ENCODE data around the gene DAB2IP. TPM values are rescaled to one million over a fixed set of nuclear protein-coding genes. Genes with fewer than 3 reads are reported as not detected.
A peak's percentile ranks its signal among the peaks of the same experiment; 100 is the strongest.

DAB2IP gene
- polyA plus RNA-seq, 1 donor from 2014 or later, result not detected

DNA sequence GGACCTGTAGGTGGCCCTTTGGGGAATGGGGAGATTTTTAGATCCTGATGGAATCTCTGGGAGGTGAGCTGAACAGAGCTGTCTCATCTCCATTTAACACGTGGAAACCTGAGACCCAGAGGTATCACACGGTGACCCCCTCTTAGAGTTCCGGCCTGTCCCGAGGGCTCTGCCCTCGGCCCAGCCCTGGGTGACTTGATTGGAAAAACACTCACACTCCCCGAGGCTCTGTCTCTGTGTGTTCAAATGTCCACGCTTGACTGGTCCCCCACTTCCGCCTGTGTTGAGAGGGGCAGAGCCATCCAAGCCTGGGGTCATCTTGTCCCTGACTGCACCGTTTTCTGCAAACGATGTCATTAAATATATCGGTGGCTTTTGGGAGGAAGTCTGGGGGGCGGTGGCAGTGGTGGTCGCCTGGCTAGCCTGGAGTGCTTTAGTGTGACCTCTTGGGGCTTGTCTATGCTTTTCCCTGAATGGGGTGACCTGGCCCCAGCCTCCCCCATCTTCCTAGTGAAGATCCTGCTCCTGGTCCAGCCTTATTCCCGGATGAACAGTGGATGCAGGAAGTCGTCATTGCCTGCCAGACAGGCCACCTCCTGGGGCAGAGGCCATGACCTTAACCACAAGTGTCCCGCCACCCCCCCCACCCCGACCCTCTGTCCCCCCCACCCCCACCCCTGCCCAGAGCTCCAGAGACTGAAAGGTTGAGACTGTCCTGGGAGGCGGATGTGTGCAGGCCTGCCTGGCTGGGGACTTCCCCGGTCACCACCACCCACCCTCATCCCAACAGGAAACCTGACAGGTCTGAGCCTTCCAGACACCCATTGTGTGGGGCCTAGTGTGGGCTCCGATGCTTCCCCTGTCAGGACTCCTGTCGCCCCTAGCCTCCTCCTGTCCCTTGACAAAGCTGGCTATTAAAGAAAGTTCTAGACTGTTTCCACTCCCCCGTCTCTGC lies 5.3 kb upstream of the DAB2IP start:
- peaks cover 11 to 13% (median 11%) of the 10 kb centered on the region in 3 donors for H3K4me1 Mint-ChIP-seq
- no peaks in the 10 kb centered on the region for H3K9me3 Mint-ChIP-seq
- peaks cover 28% of the 10 kb centered on the region for H3K27me3 Mint-ChIP-seq
- H3K27ac Mint-ChIP-seq, result peak overlapping the region in 1 of 3 donors; percentile 92
- no peaks in the 10 kb centered on the region for H3K36me3 Mint-ChIP-seq
- peak overlapping the region in 1 of 4 donors; percentile 23 for H3K4me3 Mint-ChIP-seq

DNA sequence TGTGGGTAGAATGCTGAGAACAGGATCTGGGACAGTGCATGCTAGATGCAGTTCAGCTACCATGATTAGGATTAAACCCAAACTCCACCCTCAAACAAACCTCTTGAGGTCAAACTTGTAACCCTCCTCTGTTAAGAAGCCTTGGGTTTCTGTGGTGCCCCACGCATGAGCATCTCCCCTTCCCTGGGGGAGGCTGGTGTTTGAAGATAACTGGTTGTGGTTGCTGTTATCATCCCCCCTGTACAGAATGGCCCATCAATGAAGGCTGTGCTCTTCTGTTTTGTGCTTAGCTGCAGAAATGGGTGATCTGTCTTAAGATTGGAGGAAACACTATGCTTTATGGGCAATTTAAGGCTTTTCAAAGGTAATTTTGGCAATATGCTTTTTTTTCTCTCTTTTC lies 4.4 kb upstream of the DAB2IP start:
- Mint-ChIP-seq H3K9me3 (no peaks in the 10 kb centered on the region), H3K36me3 (no peaks in the 10 kb centered on the region), H3K27me3 (peaks cover 30% of the 10 kb centered on the region), H3K4me3 (no peak overlapping the region), H3K27ac (peak overlapping the region in 1 of 3 donors; percentile 43), H3K4me1 (peaks cover 11 to 13% (median 12%) of the 10 kb centered on the region in 3 donors)

DNA sequence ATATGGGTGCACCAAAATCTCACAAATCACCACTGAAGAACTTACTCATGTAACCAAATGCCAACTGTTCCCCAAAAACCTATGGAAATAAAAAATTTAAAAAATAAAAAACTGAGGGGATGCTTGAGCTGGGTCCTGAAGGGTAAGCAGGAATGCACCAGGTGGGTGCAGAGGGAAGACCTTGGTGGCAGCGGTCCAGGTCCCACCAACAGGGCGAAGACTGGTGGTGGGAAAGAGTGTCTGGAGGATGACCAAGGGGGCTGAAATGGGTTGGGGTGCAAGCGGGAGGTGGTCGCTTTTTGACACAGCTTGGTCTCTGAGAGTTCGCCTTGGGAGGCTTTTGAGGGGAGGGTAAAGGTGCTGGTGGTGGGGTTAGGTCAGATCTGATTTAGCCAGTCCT lies 3.3 kb upstream of the DAB2IP start:
- H3K4me1 Mint-ChIP-seq, result peaks cover 11 to 19% (median 13%) of the 10 kb centered on the region in 3 donors
- no peaks in the 10 kb centered on the region for H3K36me3 Mint-ChIP-seq
- H3K4me3 Mint-ChIP-seq, result no peak overlapping the region
- H3K27ac Mint-ChIP-seq, result no peak overlapping the region
- no peaks in the 10 kb centered on the region for H3K9me3 Mint-ChIP-seq
- H3K27me3 Mint-ChIP-seq, result peaks cover 39% of the 10 kb centered on the region

DNA sequence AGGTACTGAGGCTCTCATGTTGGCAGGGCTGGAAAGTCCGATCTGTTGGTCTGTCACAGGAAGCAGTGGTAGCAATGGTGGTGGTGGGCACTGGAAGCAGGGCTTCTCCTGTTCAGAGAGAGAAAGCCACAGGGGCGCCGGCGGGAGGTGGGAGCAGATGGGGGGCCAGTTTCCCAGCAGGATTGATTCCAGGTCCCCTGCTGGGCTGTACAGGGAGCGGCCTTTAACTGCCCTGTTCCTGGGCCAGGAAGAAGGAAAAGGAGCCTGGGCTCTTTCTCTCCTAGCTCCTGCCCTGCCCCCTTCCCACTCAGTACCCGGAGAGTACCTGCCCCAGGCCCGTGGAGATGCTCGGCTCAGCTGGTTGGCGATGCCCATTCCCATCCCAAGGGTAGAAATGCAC lies 2.6 kb upstream of the DAB2IP start:
- no peaks in the 10 kb centered on the region for H3K36me3 Mint-ChIP-seq
- no peak overlapping the region for H3K4me3 Mint-ChIP-seq
- H3K27ac Mint-ChIP-seq, result no peak overlapping the region
- H3K27me3 Mint-ChIP-seq, result peaks cover 40% of the 10 kb centered on the region
- H3K4me1 Mint-ChIP-seq, result peaks cover 11 to 19% (median 13%) of the 10 kb centered on the region in 3 donors
- H3K9me3 Mint-ChIP-seq, result no peaks in the 10 kb centered on the region

DNA sequence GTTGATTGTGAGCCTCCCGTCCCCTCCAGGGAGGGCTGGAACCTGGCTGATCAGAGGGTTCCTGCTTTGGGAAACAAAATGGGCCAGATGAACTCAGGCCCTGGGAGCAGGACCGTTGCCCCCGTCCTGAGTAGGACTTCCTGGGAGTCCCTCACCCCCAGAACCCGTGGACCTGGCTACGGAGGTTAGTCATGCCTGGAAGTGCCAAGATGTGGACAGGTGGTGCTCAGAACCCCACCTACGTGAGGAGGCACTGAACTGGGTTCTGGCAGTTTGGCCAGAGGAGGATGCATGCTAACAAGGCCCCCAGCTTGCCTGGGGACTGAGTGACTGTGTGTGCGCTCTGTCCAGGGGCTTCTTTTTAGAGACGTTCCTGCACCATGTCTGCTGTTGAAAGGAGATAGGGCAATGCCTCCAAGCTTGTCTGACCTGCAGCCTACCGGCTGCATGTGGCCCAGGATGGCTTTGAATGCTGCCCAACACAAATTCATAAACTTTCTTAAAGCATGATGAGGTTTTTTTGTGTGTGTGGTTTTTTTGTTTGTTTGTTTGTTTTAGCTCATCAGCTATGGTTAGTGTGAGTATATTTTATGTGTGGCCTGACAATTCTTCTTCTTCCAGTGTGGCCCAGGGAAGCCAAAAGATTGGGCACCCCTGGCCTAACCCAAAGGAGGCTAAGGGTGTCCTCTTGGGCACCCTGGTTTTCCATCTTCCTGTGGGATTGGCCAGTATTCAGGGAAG lies 1.8 kb upstream of the DAB2IP start:
- Mint-ChIP-seq H3K27me3 (peaks cover 40% of the 10 kb centered on the region), H3K4me1 (peaks cover 8 to 19% (median 13%) of the 10 kb centered on the region in 3 donors), H3K27ac (no peak overlapping the region), H3K9me3 (no peaks in the 10 kb centered on the region), H3K4me3 (peak overlapping the region in 1 of 4 donors; percentile 12), H3K36me3 (no peaks in the 10 kb centered on the region)

DNA sequence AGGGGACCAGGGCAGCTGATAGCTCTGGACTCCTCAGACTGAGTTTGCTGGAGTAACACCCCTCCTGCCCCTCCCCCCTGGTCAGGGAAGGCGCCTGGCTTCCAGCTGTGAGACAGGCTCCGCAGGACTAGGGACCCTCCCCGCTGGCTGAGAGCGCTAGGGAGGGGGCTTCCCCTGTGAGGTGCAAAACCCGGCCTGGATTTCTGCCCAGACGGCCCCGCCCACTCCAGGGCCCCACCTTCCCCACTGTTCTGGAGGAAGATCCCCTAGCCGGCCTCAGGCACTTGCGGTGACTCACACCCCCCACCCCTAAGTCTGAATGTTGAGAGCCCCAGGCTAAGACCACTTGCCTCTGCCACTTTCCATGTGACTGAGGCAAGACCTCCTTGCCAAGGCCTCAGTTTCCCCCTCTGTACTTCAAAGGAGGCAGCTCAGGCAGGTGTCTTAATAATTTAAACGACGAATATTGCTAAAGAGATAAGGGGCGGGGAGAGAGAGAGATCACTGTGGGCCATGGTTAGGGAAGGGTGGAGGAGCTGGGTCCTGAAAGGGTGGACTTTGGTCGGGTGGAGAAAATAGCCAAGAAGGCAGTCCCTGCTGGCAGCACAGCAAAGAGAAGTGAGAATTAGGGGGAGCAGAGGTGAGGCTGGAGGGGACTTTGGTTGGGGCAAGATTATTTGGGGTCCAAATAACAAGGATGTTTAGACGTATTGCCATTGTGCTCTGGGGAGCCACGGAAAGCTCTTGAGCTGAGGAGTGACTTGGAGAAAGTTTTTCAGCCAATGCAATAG lies 1.0 kb upstream of the DAB2IP start:
- H3K36me3 Mint-ChIP-seq, result no peaks in the 10 kb centered on the region
- no peak overlapping the region for H3K27ac Mint-ChIP-seq
- no peaks in the 10 kb centered on the region for H3K9me3 Mint-ChIP-seq
- peaks cover 40% of the 10 kb centered on the region for H3K27me3 Mint-ChIP-seq
- peak overlapping the region; percentile 60 to 83 (median 68) for H3K4me3 Mint-ChIP-seq
- peaks cover 8 to 19% (median 13%) of the 10 kb centered on the region in 3 donors for H3K4me1 Mint-ChIP-seq

DNA sequence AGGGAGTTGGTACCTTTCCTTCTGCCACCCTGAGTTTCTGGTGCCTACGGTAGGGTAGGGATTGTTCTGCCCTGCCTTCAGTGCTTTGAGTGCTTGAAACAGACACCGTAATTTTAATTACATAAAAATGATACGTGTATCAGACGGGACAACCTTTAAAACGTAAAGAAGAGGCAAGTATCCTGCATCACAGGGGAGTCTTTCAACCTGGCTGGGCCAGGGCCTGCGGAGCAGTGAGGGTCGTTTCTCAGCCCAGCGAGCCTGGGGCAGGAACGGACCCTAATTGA lies 483 bp upstream of the DAB2IP start:
- Mint-ChIP-seq H3K36me3 (no peaks in the 10 kb centered on the region), H3K4me1 (peaks cover 7 to 16% (median 13%) of the 10 kb centered on the region in 3 donors), H3K27ac (no peak overlapping the region), H3K27me3 (peaks cover 37% of the 10 kb centered on the region), H3K4me3 (peak overlapping the region; percentile 60 to 83 (median 68)), H3K9me3 (no peaks in the 10 kb centered on the region)

DNA sequence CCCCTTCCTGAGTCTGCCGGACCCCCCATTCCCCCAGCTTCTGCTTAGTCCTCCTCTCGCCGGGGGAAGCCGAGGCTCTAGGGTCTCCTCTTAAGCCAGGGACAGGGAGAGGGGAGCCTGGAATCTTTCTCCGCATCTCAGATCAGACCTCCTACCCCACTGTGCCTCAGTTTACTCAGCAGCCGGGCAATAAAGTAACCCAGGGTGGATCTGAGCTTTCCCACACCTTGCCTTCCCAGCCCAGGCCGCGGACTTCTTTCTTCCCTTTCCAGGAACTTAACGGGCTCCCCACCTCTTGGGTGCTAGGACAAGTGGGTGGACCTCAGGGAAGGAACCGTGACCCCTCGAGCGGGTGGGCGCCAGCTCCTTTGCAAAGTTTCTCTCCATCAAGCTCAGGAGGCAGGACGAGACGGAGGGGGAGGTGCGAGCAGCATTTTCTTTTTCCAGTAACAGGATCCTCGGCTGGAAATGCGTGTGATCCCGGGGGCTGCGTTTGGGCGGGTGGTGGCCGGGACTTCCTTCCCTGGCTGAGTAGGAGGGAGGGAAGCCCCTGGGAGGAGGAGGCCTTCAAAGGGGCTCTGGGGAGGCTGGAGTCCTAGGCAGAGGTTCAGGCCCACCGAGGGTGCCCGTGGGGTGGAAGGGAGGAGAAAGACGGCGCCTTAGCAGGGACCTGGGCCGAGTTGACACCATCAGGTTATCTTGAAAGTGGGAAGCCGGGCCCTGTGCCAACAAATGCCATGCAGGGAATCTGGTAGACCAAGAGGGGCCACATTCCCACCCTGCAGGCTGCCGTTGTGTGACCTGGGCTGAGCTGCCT lies 795 bp downstream of the DAB2IP start:
- peaks cover 40% of the 10 kb centered on the region for H3K27me3 Mint-ChIP-seq
- no peaks in the 10 kb centered on the region for H3K9me3 Mint-ChIP-seq
- no peaks in the 10 kb centered on the region for H3K36me3 Mint-ChIP-seq
- no peak overlapping the region for H3K27ac Mint-ChIP-seq
- peaks cover 6 to 12% (median 8%) of the 10 kb centered on the region in 3 donors for H3K4me1 Mint-ChIP-seq
- peak overlapping the region in 2 of 4 donors; percentile 45 to 67 for H3K4me3 Mint-ChIP-seq

DNA sequence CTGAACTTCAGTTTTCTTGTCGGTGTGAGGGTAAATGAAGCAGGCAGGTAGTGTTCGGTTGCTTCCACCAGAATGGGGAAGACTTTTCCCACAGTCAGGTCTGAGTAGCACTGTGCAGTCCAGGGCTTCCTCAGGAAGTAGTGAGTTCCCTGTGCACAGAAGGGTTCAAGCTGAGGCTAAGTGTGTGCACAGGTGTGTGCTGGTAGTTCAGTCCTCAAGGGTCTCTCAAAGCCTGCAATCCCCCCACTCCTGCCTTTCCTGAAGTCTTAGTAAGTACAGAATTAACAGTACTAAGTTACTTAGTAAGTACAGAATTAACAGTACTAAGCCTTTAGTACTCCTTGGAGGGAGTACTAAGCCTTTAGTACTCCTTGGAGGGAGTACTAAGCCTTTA lies 1.4 kb downstream of the DAB2IP start:
- Mint-ChIP-seq H3K4me1 (peaks cover 6 to 12% (median 8%) of the 10 kb centered on the region in 3 donors), H3K9me3 (no peaks in the 10 kb centered on the region), H3K4me3 (no peak overlapping the region), H3K27me3 (peaks cover 43% of the 10 kb centered on the region), H3K27ac (no peak overlapping the region), H3K36me3 (no peaks in the 10 kb centered on the region)

DNA sequence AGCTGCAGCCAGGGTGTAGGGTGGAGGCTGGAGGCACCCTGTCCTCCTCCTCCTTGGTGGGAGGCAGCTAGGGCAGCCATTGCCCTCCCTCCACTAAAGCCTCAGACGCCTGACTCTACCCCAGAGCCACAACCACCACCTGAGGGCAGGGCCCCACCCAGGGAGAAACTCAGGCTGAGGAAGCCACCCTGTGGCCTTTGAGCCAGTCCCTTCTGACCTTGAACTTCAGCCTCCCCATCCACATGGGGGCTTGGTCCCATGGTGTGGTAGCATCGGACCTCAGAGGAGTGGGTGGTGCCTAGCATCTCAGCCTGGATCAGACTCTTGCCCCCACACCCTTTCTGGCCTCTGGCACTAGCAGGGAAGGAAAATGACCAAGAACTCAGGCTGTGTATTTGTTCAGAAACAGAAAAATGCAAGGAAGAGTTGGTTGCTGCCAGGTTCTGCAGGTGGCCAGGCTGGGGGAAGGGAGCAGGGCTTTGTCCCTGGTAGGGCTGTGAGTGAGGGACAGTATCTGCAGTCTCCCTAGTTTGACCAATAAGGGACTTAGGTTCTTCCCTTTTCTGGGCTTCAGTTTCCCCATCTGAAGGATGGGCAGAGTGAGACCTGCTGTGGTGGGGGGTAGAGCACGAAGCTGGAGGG lies 3.2 kb downstream of the DAB2IP start:
- Mint-ChIP-seq H3K27me3 (peaks cover 42% of the 10 kb centered on the region), H3K4me3 (no peak overlapping the region), H3K9me3 (no peaks in the 10 kb centered on the region), H3K36me3 (peaks cover 2% of the 10 kb centered on the region), H3K4me1 (peaks cover 6 to 12% (median 7%) of the 10 kb centered on the region in 3 donors), H3K27ac (no peak overlapping the region)

DNA sequence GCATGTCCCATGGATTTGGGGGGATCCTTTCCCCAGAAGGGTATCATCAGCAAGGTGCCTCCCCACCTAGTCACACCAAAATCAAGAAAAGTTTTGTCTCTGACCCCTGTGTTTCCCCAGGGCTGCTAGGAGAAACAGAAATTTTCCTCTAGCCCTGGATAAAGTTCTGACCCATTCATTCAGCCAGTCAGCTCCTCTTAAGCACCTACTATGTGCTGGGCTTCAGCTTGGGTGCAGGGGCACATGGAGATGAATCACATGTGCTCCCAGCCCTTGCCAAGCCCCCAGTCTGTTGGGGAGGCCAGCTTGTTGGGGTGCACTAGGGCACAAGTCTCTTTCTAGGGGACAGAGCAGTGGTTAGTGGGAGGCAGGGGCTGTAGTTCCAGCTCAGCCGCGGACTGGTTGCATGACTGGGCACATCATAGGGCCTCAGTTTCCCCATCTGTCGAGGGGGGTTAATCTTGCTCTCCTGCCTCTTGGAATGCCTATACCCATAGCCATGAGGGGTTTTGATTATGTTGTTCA lies 3.9 kb downstream of the DAB2IP start:
- Mint-ChIP-seq H3K36me3 (peaks cover 2% of the 10 kb centered on the region), H3K4me1 (peaks cover 4 to 12% (median 6%) of the 10 kb centered on the region in 3 donors), H3K27ac (no peak overlapping the region), H3K4me3 (no peak overlapping the region), H3K9me3 (no peaks in the 10 kb centered on the region), H3K27me3 (peaks cover 39% of the 10 kb centered on the region)

DNA sequence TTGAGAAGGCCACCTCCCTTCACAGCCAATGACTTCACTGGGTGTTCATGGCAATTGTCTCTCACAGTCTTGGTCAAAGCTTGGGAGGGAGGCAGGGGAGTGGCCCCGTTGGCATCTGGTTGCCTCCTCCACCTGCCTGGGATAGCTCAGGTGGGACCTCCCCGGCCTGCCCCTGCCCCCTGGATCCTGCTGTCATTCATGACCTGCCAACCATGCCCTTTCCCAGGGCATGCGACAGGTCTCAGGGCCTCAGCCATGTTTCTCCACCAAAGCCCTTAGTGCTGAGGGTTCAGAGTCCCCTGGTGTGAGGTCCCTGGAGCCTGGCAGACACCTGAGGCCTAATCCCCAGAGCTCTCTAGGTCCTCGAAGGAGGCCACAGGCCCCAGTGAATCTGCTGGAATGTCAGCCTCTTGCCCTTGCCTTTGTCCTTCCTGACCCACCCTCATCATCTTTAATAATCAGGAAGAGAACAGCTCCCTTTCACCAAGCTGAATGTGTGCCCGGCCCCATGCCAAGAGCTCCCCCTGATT lies 5.6 kb downstream of the DAB2IP start:
- H3K4me3 Mint-ChIP-seq, result peak overlapping the region in 1 of 4 donors; percentile 54
- peaks cover 29% of the 10 kb centered on the region for H3K27me3 Mint-ChIP-seq
- H3K27ac Mint-ChIP-seq, result no peak overlapping the region
- peaks cover 2% of the 10 kb centered on the region for H3K36me3 Mint-ChIP-seq
- no peaks in the 10 kb centered on the region for H3K9me3 Mint-ChIP-seq
- H3K4me1 Mint-ChIP-seq, result peaks cover 0 to 7% (median 0%) of the 10 kb centered on the region in 3 donors

DNA sequence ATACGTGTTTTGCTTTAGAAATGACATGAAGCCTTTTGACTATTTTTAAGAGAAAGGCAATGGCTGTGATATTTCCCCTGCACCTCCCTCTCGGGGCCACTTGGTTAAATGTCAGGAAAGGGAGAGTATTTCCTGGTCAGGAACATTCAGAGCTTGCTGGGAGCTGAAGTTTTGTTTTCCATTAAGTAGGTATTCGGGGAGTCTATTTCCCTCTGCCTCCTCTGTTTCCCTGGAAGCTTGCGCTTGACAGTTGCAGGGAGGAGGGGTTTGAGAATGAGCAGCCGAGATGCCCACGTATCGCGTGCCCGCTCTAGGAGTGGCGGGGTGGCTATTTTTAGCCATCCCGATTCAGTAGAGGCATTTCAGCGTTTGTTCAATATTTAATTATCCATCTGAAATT lies 6.7 kb downstream of the DAB2IP start:
- Mint-ChIP-seq H3K36me3 (peaks cover 2% of the 10 kb centered on the region), H3K4me3 (no peak overlapping the region), H3K27me3 (peaks cover 27% of the 10 kb centered on the region), H3K27ac (no peak overlapping the region), H3K9me3 (peaks cover 0 to 2% (median 0%) of the 10 kb centered on the region in 3 donors), H3K4me1 (no peaks in the 10 kb centered on the region)

Measured in IgD-negative memory B cell (primary cell).